Renal cortical epithelial cell (primary cell): ENCODE data around the gene SERPINB6. TPM values are rescaled to one million over a fixed set of nuclear protein-coding genes. Genes with fewer than 3 reads are reported as not detected.
"Not testable (repeated sequence)": the region's sequence is repeated elsewhere in the genome, so short reads cannot be mapped to it uniquely, and the experiment has no call there.

Source experiments
- DNase-seq: peaks from one replicate; pipeline ENCODE4 v3.0.0-alpha.2; 2011; ENCODE audit warnings: low read depth
- total RNA-seq: library from RNA; depleted of rRNA; stranded (reverse); fragments of >200 nt; gene quantifications from 2 replicates; pipeline ENCODE4 v1.2.3, GENCODE V29; 2014

The SERPINB6 gene
- total RNA-seq, 1 donor from 2014 or later: 113 TPM

- DNase-seq: no peak
Measured at GRCh38 chr6:2958776-2959175, 12.6 kb downstream of the SERPINB6 start.

GRCh38 chr6:2958331-2958711 is 13.0 kb downstream of the SERPINB6 start:
- no peak for DNase-seq

DNA sequence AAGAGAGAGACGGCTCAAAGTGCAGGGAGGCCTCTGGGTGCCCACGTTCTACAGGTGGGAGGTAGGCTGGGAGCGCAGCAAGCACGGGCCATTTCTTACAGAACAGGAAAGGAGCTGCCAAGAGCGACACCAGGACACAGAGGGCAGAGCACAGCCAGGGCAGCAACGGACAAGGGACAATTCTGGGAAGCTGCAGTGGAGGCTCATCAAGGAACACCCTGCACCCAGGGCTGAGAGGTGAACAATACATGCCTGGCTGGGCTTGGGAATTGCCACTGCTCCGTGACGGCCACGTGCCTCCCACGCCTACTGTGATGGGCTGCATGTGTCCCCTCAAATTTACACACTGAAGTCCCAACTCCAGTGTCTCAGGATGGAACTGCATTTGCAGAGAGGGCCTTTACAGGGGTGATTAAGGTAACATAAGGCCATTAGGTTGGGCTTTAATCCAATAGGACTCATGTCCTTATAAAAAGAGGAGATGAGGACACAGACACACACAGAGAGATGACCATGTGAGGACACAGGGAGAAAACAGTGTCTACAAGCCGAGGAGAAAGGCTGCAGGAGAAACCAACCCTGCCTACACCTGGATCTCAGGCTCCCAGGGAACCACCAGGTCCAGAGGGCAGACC is 13.6 kb downstream of the SERPINB6 start:
- DNase-seq: no peak

GRCh38 chr6:2956930-2957685 is 14.3 kb downstream of the SERPINB6 start:
- DNase-seq: no peak

DNA sequence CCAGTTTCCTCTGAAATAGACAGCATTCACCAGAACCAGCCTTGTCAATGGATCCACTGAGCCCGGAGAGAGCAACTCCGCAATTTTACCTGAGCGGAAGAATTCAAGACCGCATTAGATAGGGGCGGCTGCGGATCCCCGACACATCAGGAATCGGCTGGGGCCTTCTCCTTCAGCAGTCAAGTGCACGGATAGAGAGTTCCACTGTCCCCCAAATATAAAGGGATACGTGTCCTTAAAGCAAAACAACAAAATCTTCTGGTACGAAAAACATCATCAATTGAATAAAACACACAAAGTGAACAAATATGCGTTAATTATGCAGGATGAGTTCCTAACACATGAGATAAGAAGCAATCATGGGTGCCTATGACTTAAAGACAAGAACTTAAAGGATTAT is 18.3 kb downstream of the SERPINB6 start:
- DNase-seq: no peak

- DNase-seq: peak; percentile 80
Measured at GRCh38 chr6:2952557-2953095, 18.7 kb downstream of the SERPINB6 start.

GRCh38 chr6:2951728-2952127 is 19.6 kb downstream of the SERPINB6 start:
- DNase-seq: no peak

DNA sequence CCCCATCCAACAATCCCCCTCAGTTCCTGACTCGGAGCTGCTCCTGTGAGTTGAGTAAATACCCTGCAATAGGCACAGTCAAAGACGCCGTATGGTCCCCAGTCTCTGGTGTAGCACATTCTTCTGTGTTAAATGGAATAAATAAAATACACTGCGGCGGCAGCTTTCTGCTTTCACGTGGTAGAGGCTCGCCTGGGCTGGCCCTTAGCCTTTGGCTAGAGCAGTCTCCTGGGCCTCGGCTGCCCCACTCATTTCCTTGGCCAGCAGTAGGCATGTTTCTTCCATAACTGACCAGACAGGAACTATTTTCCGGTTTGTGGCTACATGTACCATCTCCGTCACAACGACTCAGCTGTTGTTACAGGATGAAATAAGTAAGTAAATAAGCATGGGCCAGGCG is 20.7 kb downstream of the SERPINB6 start:
- DNase-seq: no peak

GRCh38 chr6:2949536-2950083 is 21.8 kb downstream of the SERPINB6 start:
- no peak for DNase-seq

DNA sequence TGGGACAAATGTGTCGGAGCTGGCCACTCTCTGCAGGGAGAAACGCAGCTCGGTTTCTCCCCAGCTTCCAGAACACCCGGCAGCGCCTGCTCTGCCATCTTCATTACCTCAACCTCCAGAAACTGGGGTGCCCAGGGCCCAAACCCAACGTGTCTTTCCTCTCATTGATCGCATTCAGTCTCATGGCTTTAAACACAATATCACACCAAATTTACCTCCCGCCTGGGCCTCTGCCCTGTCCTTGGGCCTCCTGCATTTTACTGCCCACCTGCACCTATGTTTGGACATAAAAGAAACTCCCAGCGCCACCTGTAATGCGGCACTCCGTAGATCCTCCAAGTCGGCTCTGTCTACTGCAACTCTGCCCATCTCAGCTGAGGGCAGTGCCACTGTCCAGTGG is 22.2 kb downstream of the SERPINB6 start:
- no peak for DNase-seq

DNA sequence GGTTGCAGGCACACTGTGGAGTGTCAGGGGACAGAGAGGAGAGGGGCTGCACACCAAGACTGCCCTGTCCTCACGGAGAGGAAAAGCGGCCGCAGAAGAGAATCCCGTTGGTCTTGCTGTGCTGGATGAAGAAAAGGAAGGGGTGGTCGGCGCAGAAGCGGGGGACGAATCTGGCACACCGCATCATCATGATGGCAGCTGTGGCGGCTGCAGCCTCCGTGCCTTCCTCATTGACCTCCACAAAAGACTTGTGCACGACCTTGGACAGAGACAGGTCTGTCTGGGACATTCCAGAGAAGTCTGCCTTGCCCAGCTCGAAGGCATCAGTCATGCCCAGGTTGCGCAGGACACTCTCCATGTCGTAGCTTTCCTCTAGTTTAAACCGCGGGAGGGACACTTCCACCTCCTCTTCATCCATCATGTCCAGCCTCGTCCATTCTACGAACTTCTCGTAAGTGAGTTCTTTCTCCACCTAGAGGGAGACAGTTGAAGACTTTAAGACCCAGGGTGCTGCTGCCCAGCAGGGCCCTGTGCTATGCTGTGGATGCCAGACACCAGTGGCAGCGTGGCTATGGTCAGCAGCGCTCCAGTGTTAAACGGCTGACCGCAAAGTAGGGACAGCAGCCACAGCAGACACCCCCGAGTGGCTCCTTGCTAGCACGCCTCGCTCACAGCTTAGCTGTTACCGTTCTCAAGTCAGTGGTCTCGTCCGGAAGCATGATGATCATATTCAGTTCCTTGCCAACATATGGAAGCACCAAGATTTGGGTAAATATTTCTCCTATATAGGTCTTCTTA is 22.9 kb downstream of the SERPINB6 start:
- DNase-seq: no peak

DNA sequence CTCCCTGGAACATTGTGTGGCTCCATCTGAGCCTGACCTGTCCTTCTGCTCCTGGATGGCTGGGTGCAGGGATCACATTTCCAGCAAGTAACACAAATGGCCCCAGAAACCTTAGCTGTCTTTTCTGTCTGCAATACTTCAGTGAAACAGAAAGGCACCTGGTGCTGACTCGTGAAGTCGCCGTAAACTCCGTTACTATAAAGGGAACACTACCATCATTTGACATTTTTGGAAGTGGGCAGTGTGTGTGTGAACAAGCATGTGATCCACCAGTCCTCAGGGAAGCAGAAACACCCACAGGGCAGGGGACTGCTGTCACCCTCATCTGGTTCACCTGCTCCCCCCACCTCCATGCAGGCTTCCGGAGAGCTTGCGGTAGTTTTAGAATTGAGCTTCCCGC is 23.9 kb downstream of the SERPINB6 start:
- no peak for DNase-seq

GRCh38 chr6:2945153-2945452 is 26.3 kb downstream of the SERPINB6 start:
- no peak for DNase-seq

DNA sequence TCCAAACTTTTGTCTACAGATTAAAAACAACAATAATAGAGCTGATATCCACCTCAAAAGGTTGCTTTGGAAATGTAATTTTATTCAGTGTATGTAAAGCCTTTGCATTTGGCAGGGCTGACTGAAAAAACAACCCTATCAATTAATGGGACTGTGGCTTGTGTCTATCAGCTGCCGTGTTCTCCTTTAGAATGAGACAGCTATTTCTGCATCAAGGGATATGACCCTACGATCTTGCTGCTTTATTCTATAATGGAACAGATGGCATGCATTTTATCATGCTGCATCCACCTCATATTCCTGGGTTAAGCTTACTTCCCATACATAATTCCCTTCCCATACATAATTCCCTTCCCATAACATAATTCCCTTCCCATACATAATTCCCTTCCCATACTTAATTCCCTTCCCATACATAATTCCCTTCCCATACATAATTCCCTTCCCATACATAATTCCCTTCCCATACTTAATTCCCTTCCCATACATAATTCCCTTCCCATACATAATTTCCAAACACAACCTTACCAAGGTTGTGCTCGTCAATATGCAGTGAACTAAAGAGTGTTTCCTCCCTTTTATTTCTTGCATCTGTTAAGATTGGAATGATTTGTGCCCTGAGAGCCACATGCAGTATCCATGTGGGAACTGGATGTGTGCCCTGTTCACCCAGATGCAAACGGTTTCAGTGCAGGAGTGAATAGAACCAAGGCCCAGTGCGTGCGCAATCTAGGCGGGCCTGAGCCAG is 26.8 kb downstream of the SERPINB6 start:
- DNase-seq: no peak

DNA sequence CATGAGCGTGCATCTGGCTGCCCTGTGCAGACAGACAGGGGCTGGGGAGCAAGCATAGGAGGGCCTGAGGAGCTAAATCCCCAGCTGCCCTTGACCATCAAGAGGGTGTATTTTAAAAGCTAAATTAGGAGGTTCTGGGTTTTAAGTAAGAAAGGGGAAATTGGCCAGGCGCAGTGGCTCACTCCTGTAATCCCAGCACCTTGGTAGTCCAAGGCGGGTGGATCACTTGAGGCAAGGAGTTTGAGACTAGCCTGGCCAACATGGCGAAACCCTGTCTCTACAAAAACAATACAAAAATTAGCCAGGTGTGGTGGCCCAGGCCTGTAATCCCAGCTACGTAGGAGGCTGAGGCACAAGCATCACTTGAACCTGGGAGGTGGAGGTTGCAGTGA is 27.8 kb downstream of the SERPINB6 start:
- DNase-seq: no peak

- DNase-seq: no peak
Measured at GRCh38 chr6:2942914-2943563, 28.3 kb downstream of the SERPINB6 start.

DNA sequence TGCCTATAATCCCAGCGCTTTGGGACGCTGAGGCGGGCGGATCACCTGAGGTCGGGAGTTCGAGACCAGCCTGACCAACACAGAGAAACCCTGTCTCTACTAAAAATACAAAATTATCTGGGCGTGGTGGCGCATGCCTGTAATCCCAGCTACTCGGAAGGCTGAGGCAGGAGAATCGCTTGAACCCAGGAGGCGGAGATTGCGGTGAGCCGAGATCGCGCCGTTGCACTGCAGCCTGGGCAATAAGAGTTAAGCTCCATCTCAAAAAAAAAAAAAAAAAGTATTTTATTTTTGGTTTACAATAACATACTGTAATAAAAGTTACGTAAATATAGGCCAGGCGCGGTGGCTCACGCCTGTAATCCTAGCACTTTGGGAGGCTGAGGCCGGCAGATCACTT is 29.3 kb downstream of the SERPINB6 start:
- DNase-seq: not testable (repeated sequence)

DNA sequence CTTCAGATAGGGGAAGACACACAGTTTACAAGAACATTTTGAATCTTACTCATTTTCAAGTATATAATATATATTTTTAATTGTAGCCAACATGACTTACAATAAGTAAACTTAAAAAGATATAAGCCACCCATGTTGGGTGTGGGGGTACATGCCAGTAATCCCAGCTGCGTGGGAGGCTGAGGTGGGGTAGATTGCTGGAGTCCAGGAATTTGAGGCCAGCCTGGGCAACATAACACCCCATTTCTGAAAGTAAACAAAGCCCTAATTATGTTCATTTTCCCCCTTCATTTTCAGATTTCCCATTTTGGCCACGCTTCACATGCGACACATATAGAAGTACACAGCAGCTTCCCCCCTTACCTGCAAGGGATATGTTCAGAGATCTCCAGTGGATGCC is 30.5 kb downstream of the SERPINB6 start:
- no peak for DNase-seq

DNA sequence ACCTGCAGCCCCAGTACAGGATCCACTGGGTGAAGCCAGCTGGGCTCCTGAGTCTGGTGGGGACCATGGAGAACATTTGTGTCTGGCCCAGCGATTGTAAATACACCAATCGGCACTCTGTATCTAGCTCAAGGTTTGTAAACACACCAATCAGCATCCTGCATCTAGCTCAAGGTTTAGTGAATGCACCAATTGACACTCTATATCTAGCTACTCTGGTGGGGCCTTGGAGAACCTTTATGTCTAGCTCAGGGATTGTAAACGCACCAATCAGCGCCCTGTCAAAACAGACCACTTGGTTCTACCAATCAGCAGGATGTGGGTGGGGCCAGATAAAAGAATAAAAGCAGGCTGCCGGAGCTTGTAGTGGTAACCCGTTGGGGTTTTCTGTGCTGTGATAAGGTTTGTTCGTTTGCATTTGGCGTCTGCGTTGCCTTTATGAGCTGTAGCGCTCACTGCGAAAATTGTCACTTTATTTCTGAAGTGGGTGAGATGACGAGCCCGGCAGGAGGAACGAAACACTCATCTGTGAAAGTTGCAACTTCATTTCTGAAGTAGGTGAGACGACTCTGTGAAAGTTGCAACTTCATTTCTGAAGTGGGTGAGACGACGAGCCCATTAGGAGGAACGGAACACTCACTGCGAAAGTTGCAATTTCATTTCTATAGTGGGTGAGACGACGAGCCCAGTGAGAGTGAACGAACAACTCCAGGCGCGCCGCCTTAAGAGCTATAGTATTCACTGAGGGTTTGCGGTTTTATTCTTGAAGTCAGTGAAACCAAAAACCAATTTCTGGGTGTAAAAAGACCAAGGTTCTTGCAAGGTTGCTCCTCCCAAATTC is 31.1 kb downstream of the SERPINB6 start:
- DNase-seq: no peak

GRCh38 chr6:2939315-2940009 is 31.9 kb downstream of the SERPINB6 start:
- no peak for DNase-seq
